DMS153 treated with DMSO at 0.1 percent for 48 hours (cell line): Measurements from ENCODE around the gene KCNK13.
"Not testable (repeated sequence)": the region's sequence is repeated elsewhere in the genome, so short reads cannot be mapped to it uniquely, and the experiment has no call there.

Source experiments
- DNase-seq: peaks from one replicate; lab custom pipeline; 2025; ENCODE audit not compliant: unreplicated experiment; lab: John Stamatoyannopoulos, UW

Gene KCNK13

DNA sequence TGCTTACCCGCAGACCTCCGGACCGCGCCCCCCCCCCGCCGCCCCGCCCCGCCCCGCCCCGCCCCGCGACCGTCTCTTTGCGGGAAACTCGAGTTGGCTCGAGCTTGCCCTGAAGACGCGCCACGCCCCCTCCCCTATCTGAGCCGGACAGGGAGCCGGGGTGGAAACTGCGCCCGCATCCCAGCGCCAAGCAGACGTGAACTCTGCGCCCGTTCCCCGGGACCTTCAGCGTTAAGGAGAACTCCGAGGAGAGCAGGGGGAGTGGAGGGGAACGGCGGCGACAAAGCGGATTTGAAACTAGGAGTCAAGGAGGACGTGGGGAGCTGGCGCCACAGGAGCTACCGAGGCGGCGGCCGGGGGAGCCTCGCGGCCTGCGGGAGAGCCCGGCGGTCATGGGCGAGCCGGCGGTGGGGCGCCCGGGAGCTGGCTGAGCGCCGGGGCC is at the start of gene KCNK13:
KCNK13 (plus strand) TSS at position 310 of the 442 bp plus-strand sequence. CDS start 212 bp downstream, outside the sequence.
- DNase-seq: no peak

DNA sequence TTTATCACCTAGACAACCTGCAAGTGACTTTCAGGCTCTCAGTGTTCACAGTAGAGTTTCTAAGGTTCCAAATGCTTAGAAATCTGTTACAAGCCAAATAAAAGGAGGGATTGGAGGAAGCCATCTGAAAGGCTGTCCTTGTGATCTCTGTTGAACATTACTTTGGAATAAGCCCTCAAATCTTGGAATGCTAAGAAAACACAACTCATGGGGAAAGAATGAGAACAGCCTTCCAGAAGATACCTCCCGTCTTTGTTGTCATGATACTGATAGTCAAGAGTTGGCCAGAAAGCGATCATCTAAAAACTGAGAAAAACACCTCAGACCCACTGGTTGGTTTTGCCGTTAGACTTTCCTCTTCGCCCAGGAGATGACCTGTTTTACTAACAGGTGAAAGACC is 44.4 kb upstream of the KCNK13 start:
- DNase-seq: no peak

DNA sequence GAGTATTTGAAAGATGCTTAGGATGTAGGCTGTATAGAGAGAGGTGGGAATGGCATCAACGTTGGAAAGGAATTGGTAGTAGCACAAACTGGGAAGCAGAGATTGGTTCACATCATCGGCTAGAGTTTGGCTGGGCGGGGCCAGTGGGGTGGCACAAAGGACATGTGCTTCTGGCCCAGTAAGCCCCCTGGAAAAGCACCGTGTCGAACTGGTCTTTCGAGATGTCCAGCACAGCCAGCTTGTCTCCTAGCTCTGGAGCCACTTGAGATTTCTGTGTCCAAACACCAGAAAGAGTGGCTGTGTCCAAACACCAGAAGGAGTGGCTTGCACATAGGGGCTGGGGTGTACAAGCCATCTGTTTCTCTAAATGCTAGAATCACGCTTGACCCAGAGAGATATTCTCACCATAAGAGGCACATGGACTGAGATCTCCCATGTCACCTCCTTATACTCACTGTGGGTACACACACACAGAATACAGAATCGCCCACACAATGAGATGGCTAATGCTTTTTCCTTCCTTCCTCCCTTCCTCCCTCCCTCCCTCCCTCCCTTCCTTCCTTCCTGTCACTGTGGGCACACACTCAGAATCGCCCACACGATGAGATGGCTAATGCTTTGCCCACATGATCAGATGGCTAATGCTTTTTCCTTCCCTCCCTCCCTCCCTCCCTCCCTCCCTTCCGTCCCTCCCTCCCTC is 41.8 kb upstream of the KCNK13 start:
- no peak for DNase-seq

DNA sequence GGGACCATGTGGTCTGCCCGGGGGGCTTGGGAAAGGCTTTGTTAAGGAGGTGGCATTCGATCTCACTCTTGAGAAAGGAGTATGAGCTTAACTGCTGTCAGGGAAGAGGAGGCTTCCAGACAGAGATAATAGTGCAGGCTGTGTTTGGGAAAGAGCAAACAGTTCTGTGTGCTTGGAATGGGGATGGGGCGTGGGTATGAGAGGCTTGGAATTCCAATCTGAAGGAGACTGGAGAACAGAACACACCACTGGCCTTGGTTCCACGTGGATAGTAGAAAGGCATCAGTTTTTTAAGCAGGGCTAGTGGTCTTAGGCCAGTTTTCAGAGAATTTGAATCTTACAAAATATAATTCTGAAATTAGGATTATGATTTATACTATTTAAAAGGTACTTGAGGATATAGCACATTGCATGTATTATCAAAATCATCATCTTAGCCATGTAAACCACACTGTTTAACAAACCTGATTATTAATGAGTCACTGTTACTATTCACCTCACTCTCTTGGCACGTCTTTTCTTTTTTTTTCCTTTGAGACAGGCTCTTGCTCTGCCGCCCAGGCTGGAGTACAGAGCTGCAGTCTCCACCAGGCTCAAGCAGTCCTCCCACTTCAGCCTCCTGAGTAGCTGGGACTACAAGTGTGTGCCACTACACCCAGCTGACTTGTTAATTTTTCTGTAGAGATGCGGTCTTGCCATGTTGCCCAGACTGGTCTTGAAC is 38.5 kb upstream of the KCNK13 start:
- no peak for DNase-seq

- DNase-seq: no peak
Observed at GRCh38 chr14:90024910-90025309, 36.9 kb upstream of the KCNK13 start.

GRCh38 chr14:90026608-90027007 is 35.2 kb upstream of the KCNK13 start:
- not testable (repeated sequence) for DNase-seq

DNA sequence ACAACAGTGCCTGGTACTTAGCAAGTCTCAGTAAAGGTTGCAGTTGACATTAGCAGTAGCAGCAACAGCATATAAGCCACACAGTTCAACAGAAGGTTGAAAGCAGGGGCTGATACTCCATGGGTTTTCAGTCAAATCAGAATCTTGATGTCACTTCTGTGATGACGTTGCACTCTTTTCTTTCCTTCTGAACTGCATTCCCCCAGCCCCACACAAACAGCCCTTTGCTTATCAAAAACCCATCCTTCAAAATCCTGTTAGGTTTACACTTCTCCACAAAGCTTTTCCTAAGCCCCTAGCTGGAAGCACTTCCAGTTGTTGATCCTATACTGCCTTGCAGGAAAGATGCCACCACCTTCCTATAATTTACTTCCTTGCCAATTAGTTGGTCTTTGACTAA is 34.0 kb upstream of the KCNK13 start:
- no peak for DNase-seq

DNA sequence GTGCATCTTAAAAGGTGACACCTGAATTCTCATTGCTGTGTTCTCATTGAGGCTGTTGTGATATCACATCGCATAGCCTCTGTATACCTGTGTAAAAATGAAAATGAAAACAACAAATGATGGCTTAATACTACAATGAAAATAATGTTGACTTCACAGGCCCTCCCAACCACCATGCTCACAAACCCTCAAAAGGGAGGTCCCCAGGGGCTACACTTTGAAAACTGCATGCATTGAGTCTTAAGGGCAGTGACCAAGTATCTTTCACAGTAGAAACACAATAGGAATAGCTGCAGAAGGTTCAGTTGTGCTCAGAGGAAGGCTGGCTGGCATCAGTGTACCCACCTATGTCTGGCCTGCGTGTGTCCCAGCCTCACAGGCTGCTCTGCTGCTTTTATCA is 27.6 kb upstream of the KCNK13 start:
- DNase-seq: no peak

GRCh38 chr14:90034835-90035525 is 26.8 kb upstream of the KCNK13 start:
- no peak for DNase-seq

DNA sequence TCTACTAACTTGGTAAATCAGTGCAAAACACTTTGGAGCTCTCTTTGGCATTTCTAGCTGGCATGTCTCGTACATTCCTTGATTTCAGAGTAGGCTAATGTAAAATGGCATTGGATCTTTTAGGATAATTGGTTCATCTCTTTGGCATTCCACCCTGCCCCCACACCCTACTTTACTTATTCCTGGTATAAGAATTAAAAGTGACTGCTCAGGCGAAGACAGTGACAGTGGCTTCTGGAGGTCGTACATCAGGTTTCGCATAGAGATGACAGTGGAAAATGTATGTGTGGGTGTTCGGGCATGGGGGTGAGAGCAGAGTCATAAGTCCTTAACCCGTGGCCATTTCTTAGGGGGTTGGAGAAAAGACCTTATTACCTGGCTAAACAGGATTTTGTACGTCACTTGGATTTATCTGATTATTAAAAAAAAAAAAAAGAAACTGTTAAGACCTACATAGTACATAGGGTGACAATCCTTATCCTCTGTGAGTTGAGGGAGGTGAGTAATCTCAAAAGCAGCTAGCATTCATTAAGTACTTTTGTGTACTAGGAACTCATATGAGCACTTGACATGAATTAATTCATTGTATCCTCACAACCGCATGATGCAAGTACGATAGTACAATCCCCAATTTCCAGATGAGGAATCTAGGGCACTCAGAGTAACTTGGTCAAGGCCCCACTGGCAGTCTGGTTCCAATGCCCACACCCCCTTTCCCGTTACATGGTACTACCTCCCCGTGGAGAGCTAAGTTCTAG is 22.4 kb upstream of the KCNK13 start:
- DNase-seq: no peak

- no peak for DNase-seq
Observed at GRCh38 chr14:90040411-90040810, 21.4 kb upstream of the KCNK13 start.

- DNase-seq: no peak
Observed at GRCh38 chr14:90042496-90043252, 19.1 kb upstream of the KCNK13 start.

DNA sequence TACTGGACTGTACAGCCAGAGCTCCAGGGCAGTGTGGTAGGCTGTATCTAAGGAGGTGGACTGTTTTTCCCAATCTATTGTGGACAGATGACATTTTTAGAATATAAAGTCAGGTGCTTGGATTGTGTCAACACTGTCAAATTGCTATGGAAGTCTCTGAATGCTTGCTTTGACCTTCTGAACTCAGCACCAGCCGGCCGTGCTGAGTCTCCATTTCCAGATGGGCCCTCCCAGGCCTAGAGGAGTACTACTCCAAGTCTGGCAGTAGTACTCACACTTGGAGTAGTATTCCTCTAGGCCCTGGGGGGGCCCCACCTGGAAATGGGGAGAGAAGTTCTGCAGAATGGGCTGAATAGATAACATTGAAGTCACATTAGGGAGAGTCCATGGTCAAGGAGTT is 16.2 kb upstream of the KCNK13 start:
- no peak for DNase-seq

GRCh38 chr14:90049390-90049789 is 12.4 kb upstream of the KCNK13 start:
- no peak for DNase-seq

- DNase-seq: no peak
Observed at GRCh38 chr14:90050271-90050670, 11.5 kb upstream of the KCNK13 start.

DNA sequence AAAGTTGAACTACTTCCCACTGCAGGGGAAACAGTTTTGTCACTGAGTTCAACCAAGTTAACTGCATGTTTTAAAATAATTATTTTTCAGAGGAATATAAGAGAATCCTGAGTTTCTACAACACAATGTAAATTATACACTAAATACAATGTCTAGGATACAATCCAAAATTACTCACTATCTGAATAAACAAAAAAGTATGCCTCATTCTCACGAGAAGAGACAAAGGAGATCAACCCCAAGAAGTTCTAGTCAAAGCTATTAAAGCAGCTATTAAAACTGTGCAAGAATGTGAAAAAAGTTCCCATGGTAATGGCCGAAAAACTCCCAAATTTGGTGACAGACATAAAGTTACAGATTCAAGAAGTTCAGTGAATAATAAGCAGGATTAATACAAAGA is 8.8 kb upstream of the KCNK13 start:
- no peak for DNase-seq

- no peak for DNase-seq
Observed at GRCh38 chr14:90054803-90055202, 7.0 kb upstream of the KCNK13 start.

- DNase-seq: no peak
Observed at GRCh38 chr14:90056826-90057225, 5.0 kb upstream of the KCNK13 start.

DNA sequence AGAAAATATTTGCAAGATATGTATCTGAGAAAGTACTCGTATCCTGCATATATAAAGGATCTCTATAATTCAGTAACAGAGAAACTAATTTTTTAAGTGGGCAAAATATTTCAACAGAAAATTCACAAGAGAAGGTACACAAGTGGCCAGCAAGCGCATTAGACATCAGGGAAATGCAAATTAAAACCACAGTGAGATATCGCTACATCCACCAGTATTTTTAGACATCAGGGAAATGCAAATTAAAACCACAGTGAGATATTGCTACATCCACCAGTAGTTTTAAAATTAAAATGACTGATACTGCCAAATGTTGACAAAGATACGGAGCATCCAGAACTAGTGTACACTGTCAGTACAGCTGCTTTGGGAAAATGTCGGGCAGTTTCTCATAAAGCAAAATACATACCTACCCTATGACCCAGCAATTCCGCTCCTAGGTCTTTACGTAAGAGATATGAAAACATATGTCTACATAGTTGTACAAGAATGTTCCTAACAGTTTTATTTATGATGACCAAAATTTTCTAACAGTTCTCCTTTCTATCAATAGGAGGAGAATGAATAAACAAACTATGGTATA is 2.8 kb upstream of the KCNK13 start:
- DNase-seq: no peak

DNA sequence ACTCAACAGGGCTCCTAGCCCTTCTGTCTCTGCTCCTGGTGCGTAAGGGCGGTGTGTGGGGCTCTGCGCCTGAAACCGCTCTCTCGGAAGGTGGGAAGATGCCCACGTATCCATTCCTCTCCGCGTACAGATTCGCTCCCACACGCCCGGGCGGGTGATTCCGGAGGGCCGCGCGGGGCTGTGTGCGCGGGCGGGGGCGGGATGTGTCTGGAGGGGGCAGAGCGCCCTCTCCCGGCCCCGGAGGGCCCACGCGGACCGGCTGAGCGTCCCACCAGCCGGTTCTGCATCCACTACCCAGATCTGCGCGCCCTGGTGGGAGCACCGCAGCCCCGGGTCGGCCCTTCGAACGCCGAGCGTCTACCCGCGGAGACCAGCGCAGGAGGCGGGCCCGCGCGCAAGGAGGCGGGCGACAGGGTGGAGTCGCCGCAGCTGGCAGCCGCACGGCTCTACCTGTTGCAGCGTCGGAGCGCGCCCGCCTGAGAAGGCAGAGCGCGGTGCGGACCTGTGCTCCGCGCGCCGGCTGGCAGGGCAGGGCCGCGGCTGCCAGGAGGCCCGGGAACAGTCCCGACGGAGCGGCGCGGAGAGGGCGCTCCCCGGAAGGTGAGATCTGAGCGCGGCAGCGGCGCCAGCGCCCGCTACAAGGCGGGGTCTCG is 1.4 kb upstream of the KCNK13 start:
- DNase-seq: peak; percentile 28
